Measurements from ENCODE around the gene GALNTL6.

- no peak for TF ChIP-seq CTCF (conservative IDR thresholded peaks at IDR 0.05 in 1 of 2, IDR thresholded peaks at IDR 0.05 in 1 of 2; ENCODE audit: low read depth in 1 of 2, low read length in 2 of 2)
- TF ChIP-seq EZH2 (IDR thresholded peaks at IDR 0.05; ENCODE audit: low read length, missing control alignments): no peak
Observed at GRCh38 chr4:172705565-172705964, 892.4 kb downstream of the GALNTL6 start.
